Sigmoid colon (tissue), 7 donors: ENCODE measurements around the gene PTPRO. TPM values are rescaled to one million over a fixed set of nuclear protein-coding genes. Genes with fewer than 3 reads are reported as not detected.

Experiments
- DNase-seq: peaks from one replicate; pipeline ENCODE4 v3.0.0-alpha.2; 2019
- H3K27ac ChIP-seq, 4 donors: fragments of 200-600 bp; sonication (generic); one replicate each; pipeline ENCODE4 v1.5.1; 2016 to 2019; ENCODE audit warnings: mild to moderate bottlenecking in 1 of 4
- H3K27me3 ChIP-seq, 3 donors: fragments of 200-600 bp; sonication (generic); one replicate each; pipeline ENCODE4 v1.5.1; 2019; ENCODE audit warnings: mild to moderate bottlenecking in 1 of 3
- H3K36me3 ChIP-seq, 4 donors: fragments of 200-600 bp; sonication (generic); one replicate each; pipeline ENCODE4 v1.5.1; 2016 to 2019
- H3K4me1 ChIP-seq, 4 donors: fragments of 200-600 bp; sonication (generic); one replicate each; pipeline ENCODE4 v1.5.1; 2017 to 2019
- H3K4me3 ChIP-seq, 4 donors: fragments of 200-600 bp; sonication (generic); one replicate each; pipeline ENCODE4 v1.5.1; 2017 to 2019; ENCODE audit warnings: mild to moderate bottlenecking in 2 of 4, moderate library complexity in 1 of 4
- H3K9me3 ChIP-seq, 4 donors: fragments of 200-600 bp in 3 of 4; sonication (generic) in 3 of 4; one replicate each; pipeline versions ENCODE4 v1.5.1 to v1.6.1; 2013 to 2019
- EP300 ChIP-seq, 4 donors: sonication (generic); formaldehyde crosslinking; IDR thresholded peaks; one replicate each; pipeline ENCODE4 v1.6.1; 2017; ENCODE audit warnings: antibody characterized with exemption in 4 of 4
- POLR2A ChIP-seq, 2 donors: fragments of 450-650 bp; IDR thresholded peaks; one replicate each; pipeline ENCODE4 v1.6.1; 2016; ENCODE audit warnings: antibody characterized with exemption in 2 of 2, mild to moderate bottlenecking in 2 of 2, moderate library complexity in 2 of 2
- POLR2AphosphoS5 ChIP-seq, 4 donors: sonication (generic); formaldehyde crosslinking; IDR thresholded peaks; one replicate each; pipeline ENCODE4 v1.6.1; 2017; ENCODE audit warnings: antibody characterized with exemption in 4 of 4
- WGBS, 2 donors: extraction: QIAGEN DNeasy Blood & Tissue Kit; methylation state at CpG; one replicate each; pipeline ENCODE4 v1.1.7; 2013; 5-methylcytosine and 5-hydroxymethylcytosine counted together
- intact Hi-C: fragments of 100-400 bp; cut with DNase I; formaldehyde crosslinking; loops from one replicate; pipeline ENCODE4 v1.15.1; 2023
- polyA plus RNA-seq, 3 donors: library from polyadenylated mRNA; stranded (reverse); fragments of 200-250 nt; gene quantifications; one replicate each; pipeline ENCODE4 v1.2.3, GENCODE V29; 2013
- total RNA-seq, 4 donors: library from RNA; depleted of rRNA; stranded (reverse); fragments of >200 nt; gene quantifications; one replicate each; pipeline ENCODE4 v1.1.0, GENCODE V29; 2016
- TF ChIP-seq, protein P1 (sequence below), 4 experiments: fragments of 450-650 bp in 3 of 4; fragments of 200-600 bp in 1 of 4; IDR thresholded peaks; one replicate each; pipeline ENCODE4 v1.5.1; 2016 to 2019; ENCODE audit warnings: antibody characterized with exemption in 4 of 4, mild to moderate bottlenecking in 3 of 4, moderate library complexity in 2 of 4
- donor health status: healthy with polysubstance abuse.
- donor health status: Bipolar disorder and iron deficiency.
- donor health status: healthy.

The PTPRO gene
- total and polyA plus RNA-seq, 7 donors = 0.99 to 8.5 (median 1.9) TPM

DNA sequence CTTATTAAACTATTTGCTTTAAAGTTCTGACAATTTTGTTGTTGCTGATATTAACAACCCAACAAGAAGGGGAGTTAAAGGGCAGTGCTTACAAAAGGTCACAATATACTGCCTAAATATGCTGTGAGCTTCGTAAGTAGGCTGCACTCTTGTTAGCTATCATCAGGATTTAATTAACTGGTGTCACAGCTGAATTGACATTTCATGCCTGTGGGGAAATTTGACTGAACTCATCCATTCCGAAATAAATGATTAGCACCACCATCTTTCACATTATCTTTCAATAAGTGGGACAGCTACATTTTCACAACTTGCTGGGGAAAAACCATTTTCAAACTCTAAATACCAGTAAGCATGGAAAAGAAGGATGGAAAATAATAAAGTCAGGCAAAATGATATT lies 146.6 kb downstream of the PTPRO start:
- Histone ChIP-seq H3K27me3 (no peaks in the 10 kb centered on the region), H3K4me1 (no peaks in the 10 kb centered on the region), H3K4me3 (no peak overlapping the region), H3K36me3 (no peaks in the 10 kb centered on the region), H3K9me3 (no peaks in the 10 kb centered on the region), H3K27ac (no peak overlapping the region)
- TF ChIP-seq POLR2AphosphoS5 (IDR thresholded peaks at IDR 0.05) (no peak), EP300 (IDR thresholded peaks at IDR 0.05) (no peak), POLR2A (IDR thresholded peaks at IDR 0.05) (no peak)
- TF ChIP-seq, protein P1, sequence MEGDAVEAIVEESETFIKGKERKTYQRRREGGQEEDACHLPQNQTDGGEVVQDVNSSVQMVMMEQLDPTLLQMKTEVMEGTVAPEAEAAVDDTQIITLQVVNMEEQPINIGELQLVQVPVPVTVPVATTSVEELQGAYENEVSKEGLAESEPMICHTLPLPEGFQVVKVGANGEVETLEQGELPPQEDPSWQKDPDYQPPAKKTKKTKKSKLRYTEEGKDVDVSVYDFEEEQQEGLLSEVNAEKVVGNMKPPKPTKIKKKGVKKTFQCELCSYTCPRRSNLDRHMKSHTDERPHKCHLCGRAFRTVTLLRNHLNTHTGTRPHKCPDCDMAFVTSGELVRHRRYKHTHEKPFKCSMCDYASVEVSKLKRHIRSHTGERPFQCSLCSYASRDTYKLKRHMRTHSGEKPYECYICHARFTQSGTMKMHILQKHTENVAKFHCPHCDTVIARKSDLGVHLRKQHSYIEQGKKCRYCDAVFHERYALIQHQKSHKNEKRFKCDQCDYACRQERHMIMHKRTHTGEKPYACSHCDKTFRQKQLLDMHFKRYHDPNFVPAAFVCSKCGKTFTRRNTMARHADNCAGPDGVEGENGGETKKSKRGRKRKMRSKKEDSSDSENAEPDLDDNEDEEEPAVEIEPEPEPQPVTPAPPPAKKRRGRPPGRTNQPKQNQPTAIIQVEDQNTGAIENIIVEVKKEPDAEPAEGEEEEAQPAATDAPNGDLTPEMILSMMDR (IDR thresholded peaks at IDR 0.05) = no peak
- 76 to 82% methylated on average over 2 of the region's 2 CpGs for WGBS, 2 donors
- intact Hi-C loops = no loop called here
- no peak for DNase-seq

DNA sequence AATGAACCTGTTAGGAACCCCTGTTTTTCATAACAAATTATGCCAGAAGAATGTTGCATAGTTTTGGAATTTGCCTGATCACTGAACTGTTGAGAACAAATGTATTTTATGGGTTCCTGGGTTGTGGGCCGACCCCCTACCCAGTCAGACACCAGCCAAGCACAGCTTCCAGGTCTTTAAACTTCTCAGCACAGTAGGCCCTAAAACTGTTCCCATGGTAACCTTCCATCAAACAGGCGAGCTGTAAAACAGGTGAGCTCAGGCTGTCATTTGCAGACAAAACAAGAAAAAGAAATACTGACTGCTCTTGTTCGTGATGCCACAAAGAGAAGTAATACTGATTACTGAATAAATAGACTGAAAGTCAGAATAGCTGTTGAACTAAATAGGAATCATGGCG lies 147.0 kb downstream of the PTPRO start:
- no peaks in the 10 kb centered on the region for H3K9me3 ChIP-seq
- no peaks in the 10 kb centered on the region for H3K27me3 ChIP-seq
- H3K27ac ChIP-seq = no peak overlapping the region
- DNase-seq = no peak
- no peak overlapping the region for H3K4me3 ChIP-seq
- TF ChIP-seq POLR2AphosphoS5 (IDR thresholded peaks at IDR 0.05) (no peak), POLR2A (IDR thresholded peaks at IDR 0.05) (no peak), EP300 (IDR thresholded peaks at IDR 0.05) (no peak)
- TF ChIP-seq, protein P1 (IDR thresholded peaks at IDR 0.05) = no peak
- WGBS, 2 donors = 52 to 64% methylated on average over 4 of the region's 4 CpGs
- intact Hi-C loops = no loop called here
- no peaks in the 10 kb centered on the region for H3K36me3 ChIP-seq
- H3K4me1 ChIP-seq = no peaks in the 10 kb centered on the region

DNA sequence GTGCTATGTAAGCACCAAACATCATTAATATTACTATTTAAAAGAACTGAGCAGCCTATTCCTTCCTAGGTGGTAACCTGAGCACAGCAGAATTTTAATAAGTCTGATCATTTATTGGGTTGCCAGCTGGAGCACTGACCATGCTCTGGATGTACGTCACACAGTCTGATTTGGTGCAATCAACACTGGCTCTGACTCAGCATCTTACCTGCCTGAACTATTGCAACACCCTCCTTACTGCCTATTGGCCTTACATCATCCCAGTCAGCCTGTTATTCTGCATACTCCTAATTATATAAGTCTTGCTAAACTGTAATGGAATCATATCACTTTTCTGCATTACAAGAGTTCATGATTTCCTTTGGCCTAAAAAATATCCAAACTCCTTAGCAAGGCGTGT lies 149.7 kb downstream of the PTPRO start:
- 59 to 86% methylated on average over 2 of the region's 2 CpGs for WGBS, 2 donors
- no peak overlapping the region for H3K4me3 ChIP-seq

DNA sequence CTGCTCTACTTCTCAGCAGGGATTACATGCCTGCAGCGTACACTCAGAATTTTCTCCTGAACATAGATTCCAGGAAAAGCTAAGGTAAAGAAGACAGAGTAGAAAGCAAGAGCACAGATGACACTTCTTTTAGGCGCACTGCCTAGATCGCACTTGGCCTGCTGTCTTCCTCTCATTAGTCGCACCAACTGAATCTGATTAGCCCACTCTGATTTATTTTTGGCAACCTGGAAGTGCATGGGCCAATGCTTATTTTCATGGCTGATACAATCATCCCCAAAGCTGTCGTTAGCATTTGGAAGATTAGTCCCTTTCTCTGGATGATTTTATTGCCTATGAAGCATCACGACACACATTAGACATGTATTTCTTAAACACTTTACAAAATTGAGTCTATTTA lies 152.5 kb downstream of the PTPRO start:
- no peaks in the 10 kb centered on the region for H3K4me1 ChIP-seq
- TF ChIP-seq EP300 (IDR thresholded peaks at IDR 0.05) (no peak), POLR2A (IDR thresholded peaks at IDR 0.05) (no peak), POLR2AphosphoS5 (IDR thresholded peaks at IDR 0.05) (no peak)
- TF ChIP-seq, protein P1 (IDR thresholded peaks at IDR 0.05) = no peak
- 86% methylated on average over 6 of the region's 6 CpGs for WGBS, 2 donors
- no peak overlapping the region for H3K27ac ChIP-seq
- intact Hi-C loops = no loop called here
- H3K4me3 ChIP-seq = no peak overlapping the region
- no peaks in the 10 kb centered on the region for H3K27me3 ChIP-seq
- H3K36me3 ChIP-seq = no peaks in the 10 kb centered on the region
- DNase-seq = no peak
- no peaks in the 10 kb centered on the region for H3K9me3 ChIP-seq

More for the DNA sequence above, 149.7 kb downstream of the PTPRO start:
- Histone ChIP-seq H3K4me1 (no peaks in the 10 kb centered on the region), H3K27me3 (no peaks in the 10 kb centered on the region), H3K27ac (no peak overlapping the region), H3K36me3 (no peaks in the 10 kb centered on the region), H3K9me3 (no peaks in the 10 kb centered on the region)
- intact Hi-C loops = no loop called here
- no peak for TF ChIP-seq POLR2AphosphoS5 (IDR thresholded peaks at IDR 0.05)
- TF ChIP-seq POLR2A (IDR thresholded peaks at IDR 0.05) = no peak
- no peak for TF ChIP-seq EP300 (IDR thresholded peaks at IDR 0.05)
- TF ChIP-seq, protein P1 (IDR thresholded peaks at IDR 0.05) = no peak
- DNase-seq = no peak

DNA sequence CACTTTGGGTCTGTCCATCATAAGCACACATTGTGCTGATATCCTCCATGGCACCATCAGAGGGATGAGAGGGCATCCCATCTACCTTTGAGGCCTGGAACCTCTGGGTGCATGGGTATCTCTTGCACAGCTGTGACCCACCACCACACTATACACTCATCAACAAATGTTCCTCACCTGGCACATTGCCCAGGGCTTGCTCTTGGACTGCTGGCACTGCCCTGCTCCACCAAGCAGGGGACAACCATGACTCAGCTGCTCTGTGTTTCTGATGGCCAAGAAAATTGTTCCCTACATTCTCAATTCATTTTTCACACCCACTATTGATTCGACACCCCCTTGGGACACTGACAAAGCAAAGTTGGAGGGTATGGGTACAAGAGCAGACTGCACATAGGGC lies 155.5 kb downstream of the PTPRO start:
- WGBS, 2 donors = 89 to 91% methylated on average over 1 of the region's 1 CpG
- TF ChIP-seq POLR2AphosphoS5 (IDR thresholded peaks at IDR 0.05) (no peak), POLR2A (IDR thresholded peaks at IDR 0.05) (no peak)
- no peaks in the 10 kb centered on the region for H3K4me1 ChIP-seq
- H3K27me3 ChIP-seq = no peaks in the 10 kb centered on the region
- intact Hi-C loops = no loop called here
- no peak overlapping the region for H3K4me3 ChIP-seq
- DNase-seq = no peak
- no peaks in the 10 kb centered on the region for H3K36me3 ChIP-seq
- no peak overlapping the region for H3K27ac ChIP-seq
- no peaks in the 10 kb centered on the region for H3K9me3 ChIP-seq
